IgD-negative memory B cell (primary cell): ENCODE data around the gene PIWIL1. TPM values are rescaled to one million over a fixed set of nuclear protein-coding genes. Genes with fewer than 3 reads are reported as not detected.

ENCODE experiments used
- H3K27ac Mint-ChIP-seq, 3 donors: one replicate each; pipeline ENCODE4 v1.8.0; 2020 to 2022; ENCODE audit warnings: mild to moderate bottlenecking in 3 of 3, mixed read lengths in 3 of 3, moderate library complexity in 1 of 3
- H3K27me3 Mint-ChIP-seq: one replicate; pipeline ENCODE4 v1.8.0; 2021; ENCODE audit warnings: mixed read lengths
- H3K36me3 Mint-ChIP-seq: one replicate; pipeline ENCODE4 v1.8.0; 2020; ENCODE audit warnings: mild to moderate bottlenecking, mixed read lengths
- H3K4me1 Mint-ChIP-seq, 3 donors: one replicate each; pipeline ENCODE4 v1.8.0; 2020 to 2022; ENCODE audit warnings: mixed read lengths in 3 of 3, mild to moderate bottlenecking in 1 of 3
- H3K4me3 Mint-ChIP-seq, 4 donors: one replicate each; pipeline ENCODE4 v1.8.0; 2020 to 2022; ENCODE audit warnings: mild to moderate bottlenecking in 4 of 4, mixed read lengths in 4 of 4, moderate library complexity in 3 of 4
- H3K9me3 Mint-ChIP-seq, 3 donors: one replicate each; pipeline ENCODE4 v1.8.0; 2020 to 2021; ENCODE audit warnings: mixed read lengths in 3 of 3, mild to moderate bottlenecking in 1 of 3
- polyA plus RNA-seq: library from polyadenylated mRNA; unstranded; fragments of 300-500 nt; fragmentation: Illumina TruSeq; gene quantifications from one replicate; pipeline ENCODE4 v1.2.3, GENCODE V29; 2021

Gene PIWIL1
- polyA plus RNA-seq, 1 donor from 2014 or later = not detected

GRCh38 chr12:130322263-130322662 lies 15.4 kb upstream of the PIWIL1 start:
- Mint-ChIP-seq H3K27ac (no peak overlapping the region), H3K27me3 (no peaks in the 10 kb centered on the region), H3K9me3 (peaks cover 0 to 5% (median 4%) of the 10 kb centered on the region in 3 donors), H3K4me3 (no peak overlapping the region), H3K36me3 (no peaks in the 10 kb centered on the region), H3K4me1 (no peaks in the 10 kb centered on the region)

- no peaks in the 10 kb centered on the region for H3K36me3 Mint-ChIP-seq
- no peak overlapping the region for H3K4me3 Mint-ChIP-seq
- peaks cover 2 to 5% (median 3%) of the 10 kb centered on the region in 3 donors for H3K4me1 Mint-ChIP-seq
- H3K27ac Mint-ChIP-seq = no peak overlapping the region
- peaks cover 0 to 2% (median 0%) of the 10 kb centered on the region in 3 donors for H3K9me3 Mint-ChIP-seq
- no peaks in the 10 kb centered on the region for H3K27me3 Mint-ChIP-seq
Observed at GRCh38 chr12:130330685-130331084, 7.0 kb upstream of the PIWIL1 start.

- Mint-ChIP-seq H3K4me3 (no peak overlapping the region), H3K9me3 (peaks cover 0 to 2% (median 0%) of the 10 kb centered on the region in 3 donors), H3K27me3 (no peaks in the 10 kb centered on the region), H3K27ac (no peak overlapping the region), H3K36me3 (no peaks in the 10 kb centered on the region), H3K4me1 (peaks cover 2 to 6% (median 4%) of the 10 kb centered on the region in 3 donors)
Observed at GRCh38 chr12:130331146-130331545, 6.5 kb upstream of the PIWIL1 start.

- no peaks in the 10 kb centered on the region for H3K9me3 Mint-ChIP-seq
- no peaks in the 10 kb centered on the region for H3K27me3 Mint-ChIP-seq
- no peak overlapping the region for H3K4me3 Mint-ChIP-seq
- H3K36me3 Mint-ChIP-seq = no peaks in the 10 kb centered on the region
- H3K27ac Mint-ChIP-seq = no peak overlapping the region
- H3K4me1 Mint-ChIP-seq = peaks cover 2 to 6% (median 4%) of the 10 kb centered on the region in 3 donors
Observed at GRCh38 chr12:130333341-130333740, 4.3 kb upstream of the PIWIL1 start.

- no peaks in the 10 kb centered on the region for H3K36me3 Mint-ChIP-seq
- peaks cover 1% of the 10 kb centered on the region for H3K27me3 Mint-ChIP-seq
- H3K4me1 Mint-ChIP-seq = peaks cover 2 to 6% (median 4%) of the 10 kb centered on the region in 3 donors
- H3K9me3 Mint-ChIP-seq = no peaks in the 10 kb centered on the region
- H3K4me3 Mint-ChIP-seq = no peak overlapping the region
- no peak overlapping the region for H3K27ac Mint-ChIP-seq
Observed at GRCh38 chr12:130334399-130334798, 3.3 kb upstream of the PIWIL1 start.

GRCh38 chr12:130334937-130335336 lies 2.8 kb upstream of the PIWIL1 start:
- Mint-ChIP-seq H3K9me3 (peaks cover 0 to 2% (median 0%) of the 10 kb centered on the region in 3 donors), H3K4me3 (no peak overlapping the region), H3K36me3 (no peaks in the 10 kb centered on the region), H3K4me1 (peaks cover 2 to 6% (median 4%) of the 10 kb centered on the region in 3 donors), H3K27ac (no peak overlapping the region), H3K27me3 (peaks cover 1% of the 10 kb centered on the region)

- Mint-ChIP-seq H3K9me3 (peaks cover 0 to 3% (median 0%) of the 10 kb centered on the region in 3 donors), H3K4me1 (peaks cover 2 to 6% (median 4%) of the 10 kb centered on the region in 3 donors), H3K27ac (peak overlapping the region in 1 of 3 donors; percentile 53), H3K27me3 (peaks cover 1% of the 10 kb centered on the region), H3K4me3 (no peak overlapping the region), H3K36me3 (no peaks in the 10 kb centered on the region)
Observed at GRCh38 chr12:130335517-130336392, 1.9 kb upstream of the PIWIL1 start.

GRCh38 chr12:130336723-130337487 lies 782 bp upstream of the PIWIL1 start:
- H3K9me3 Mint-ChIP-seq = peaks cover 0 to 3% (median 0%) of the 10 kb centered on the region in 3 donors
- peaks cover 2 to 6% (median 4%) of the 10 kb centered on the region in 3 donors for H3K4me1 Mint-ChIP-seq
- H3K27me3 Mint-ChIP-seq = peaks cover 1% of the 10 kb centered on the region

GRCh38 chr12:130338794-130339601 lies 1.3 kb downstream of the PIWIL1 start:
- Mint-ChIP-seq H3K4me1 (peaks cover 2 to 5% (median 4%) of the 10 kb centered on the region in 3 donors), H3K9me3 (peaks cover 0 to 3% (median 0%) of the 10 kb centered on the region in 3 donors), H3K27me3 (peaks cover 1% of the 10 kb centered on the region), H3K27ac (no peak overlapping the region), H3K36me3 (no peaks in the 10 kb centered on the region), H3K4me3 (no peak overlapping the region)

More at GRCh38 chr12:130336723-130337487, 782 bp upstream of the PIWIL1 start:
- Mint-ChIP-seq H3K4me3 (no peak overlapping the region), H3K36me3 (no peaks in the 10 kb centered on the region), H3K27ac (peak overlapping the region in 1 of 3 donors; percentile 63)

GRCh38 chr12:130339951-130340350 lies 2.3 kb downstream of the PIWIL1 start:
- H3K27me3 Mint-ChIP-seq = peaks cover 1% of the 10 kb centered on the region
- peaks cover 2 to 5% (median 4%) of the 10 kb centered on the region in 3 donors for H3K4me1 Mint-ChIP-seq
- no peak overlapping the region for H3K27ac Mint-ChIP-seq
- no peaks in the 10 kb centered on the region for H3K36me3 Mint-ChIP-seq
- peaks cover 0 to 3% (median 0%) of the 10 kb centered on the region in 3 donors for H3K9me3 Mint-ChIP-seq
- H3K4me3 Mint-ChIP-seq = no peak overlapping the region

- no peak overlapping the region for H3K27ac Mint-ChIP-seq
- peaks cover 0 to 2% (median 0%) of the 10 kb centered on the region in 3 donors for H3K4me1 Mint-ChIP-seq
- H3K4me3 Mint-ChIP-seq = no peak overlapping the region
- no peaks in the 10 kb centered on the region for H3K36me3 Mint-ChIP-seq
- peaks cover 0 to 3% (median 2%) of the 10 kb centered on the region in 3 donors for H3K9me3 Mint-ChIP-seq
- H3K27me3 Mint-ChIP-seq = peaks cover 1% of the 10 kb centered on the region
Observed at GRCh38 chr12:130342442-130342841, 4.8 kb downstream of the PIWIL1 start.

GRCh38 chr12:130342842-130343241 lies 5.2 kb downstream of the PIWIL1 start:
- Mint-ChIP-seq H3K36me3 (no peaks in the 10 kb centered on the region), H3K9me3 (peaks cover 0 to 3% (median 2%) of the 10 kb centered on the region in 3 donors), H3K4me1 (peaks cover 0 to 2% (median 0%) of the 10 kb centered on the region in 3 donors), H3K27me3 (peaks cover 1% of the 10 kb centered on the region), H3K4me3 (no peak overlapping the region), H3K27ac (no peak overlapping the region)

- Mint-ChIP-seq H3K36me3 (no peaks in the 10 kb centered on the region), H3K4me3 (no peak overlapping the region), H3K4me1 (peaks cover 0 to 2% (median 0%) of the 10 kb centered on the region in 3 donors), H3K9me3 (peaks cover 0 to 3% (median 2%) of the 10 kb centered on the region in 3 donors), H3K27ac (no peak overlapping the region), H3K27me3 (no peaks in the 10 kb centered on the region)
Observed at GRCh38 chr12:130344529-130344928, 6.8 kb downstream of the PIWIL1 start.

GRCh38 chr12:130345292-130345691 lies 7.6 kb downstream of the PIWIL1 start:
- Mint-ChIP-seq H3K36me3 (no peaks in the 10 kb centered on the region), H3K4me1 (peaks cover 0 to 2% (median 0%) of the 10 kb centered on the region in 3 donors), H3K27ac (no peak overlapping the region), H3K27me3 (no peaks in the 10 kb centered on the region), H3K9me3 (peaks cover 0 to 2% (median 0%) of the 10 kb centered on the region in 3 donors), H3K4me3 (no peak overlapping the region)
